NCI-H2081 (cell line): ENCODE measurements around the gene MDM1.

Experiments
- DNase-seq, 2 experiments: peaks; one replicate each; lab custom pipeline; 2025; lab: John Stamatoyannopoulos, UW

The MDM1 gene

GRCh38 chr12:68356060-68356695 is 24.0 kb upstream of the MDM1 start:
- DNase-seq = no peak

- DNase-seq = no peak
Measured at GRCh38 chr12:68354977-68355541, 22.9 kb upstream of the MDM1 start.

GRCh38 chr12:68352067-68352466 is 19.9 kb upstream of the MDM1 start:
- no peak for DNase-seq

GRCh38 chr12:68350753-68351152 is 18.6 kb upstream of the MDM1 start:
- DNase-seq = no peak

- DNase-seq = peak; percentile 83 to 90
Measured at GRCh38 chr12:68349921-68350606, 17.9 kb upstream of the MDM1 start.

- DNase-seq = peak in 1 of 2 experiments; percentile 56
Measured at GRCh38 chr12:68349220-68349621, 17.1 kb upstream of the MDM1 start.

GRCh38 chr12:68348419-68348818 is 16.3 kb upstream of the MDM1 start:
- DNase-seq = no peak

GRCh38 chr12:68345763-68346162 is 13.6 kb upstream of the MDM1 start:
- no peak for DNase-seq

GRCh38 chr12:68344126-68344525 is 12.0 kb upstream of the MDM1 start:
- DNase-seq = no peak

GRCh38 chr12:68342966-68343365 is 10.8 kb upstream of the MDM1 start:
- DNase-seq = peak; percentile 56 to 83

- no peak for DNase-seq
Measured at GRCh38 chr12:68341822-68342221, 9.7 kb upstream of the MDM1 start.

- no peak for DNase-seq
Measured at GRCh38 chr12:68340404-68341270, 8.5 kb upstream of the MDM1 start.

- DNase-seq = peak; percentile 90 to 94
Measured at GRCh38 chr12:68336889-68337303, 4.7 kb upstream of the MDM1 start.

GRCh38 chr12:68335462-68335861 is 3.3 kb upstream of the MDM1 start:
- DNase-seq = no peak

- peak; percentile 27 to 67 for DNase-seq
Measured at GRCh38 chr12:68334132-68334531, 2.0 kb upstream of the MDM1 start.

- DNase-seq = no peak
Measured at GRCh38 chr12:68332728-68333630, 817 bp upstream of the MDM1 start.

- no peak for DNase-seq
Measured at GRCh38 chr12:68331500-68331868, 678 bp downstream of the MDM1 start.

GRCh38 chr12:68327896-68328295 is 4.3 kb downstream of the MDM1 start:
- DNase-seq = no peak

- no peak for DNase-seq
Measured at GRCh38 chr12:68326716-68327115, 5.4 kb downstream of the MDM1 start.

- no peak for DNase-seq
Measured at GRCh38 chr12:68325966-68326365, 6.2 kb downstream of the MDM1 start.

GRCh38 chr12:68324531-68324930 is 7.6 kb downstream of the MDM1 start:
- no peak for DNase-seq
